ENCODE measurements around the gene MOSPD3. TPM values are rescaled to one million over a fixed set of nuclear protein-coding genes. Genes with fewer than 3 reads are reported as not detected.
A peak's percentile ranks its signal among the peaks of the same experiment; 100 is the strongest.

The MOSPD3 gene
- total and polyA plus RNA-seq, 10 of the 15 experiments (the other 5 are each of a cell fraction or from before 2014, with no cell fraction given), result 0.61 to 13.6 (median 4.1) TPM

DNA sequence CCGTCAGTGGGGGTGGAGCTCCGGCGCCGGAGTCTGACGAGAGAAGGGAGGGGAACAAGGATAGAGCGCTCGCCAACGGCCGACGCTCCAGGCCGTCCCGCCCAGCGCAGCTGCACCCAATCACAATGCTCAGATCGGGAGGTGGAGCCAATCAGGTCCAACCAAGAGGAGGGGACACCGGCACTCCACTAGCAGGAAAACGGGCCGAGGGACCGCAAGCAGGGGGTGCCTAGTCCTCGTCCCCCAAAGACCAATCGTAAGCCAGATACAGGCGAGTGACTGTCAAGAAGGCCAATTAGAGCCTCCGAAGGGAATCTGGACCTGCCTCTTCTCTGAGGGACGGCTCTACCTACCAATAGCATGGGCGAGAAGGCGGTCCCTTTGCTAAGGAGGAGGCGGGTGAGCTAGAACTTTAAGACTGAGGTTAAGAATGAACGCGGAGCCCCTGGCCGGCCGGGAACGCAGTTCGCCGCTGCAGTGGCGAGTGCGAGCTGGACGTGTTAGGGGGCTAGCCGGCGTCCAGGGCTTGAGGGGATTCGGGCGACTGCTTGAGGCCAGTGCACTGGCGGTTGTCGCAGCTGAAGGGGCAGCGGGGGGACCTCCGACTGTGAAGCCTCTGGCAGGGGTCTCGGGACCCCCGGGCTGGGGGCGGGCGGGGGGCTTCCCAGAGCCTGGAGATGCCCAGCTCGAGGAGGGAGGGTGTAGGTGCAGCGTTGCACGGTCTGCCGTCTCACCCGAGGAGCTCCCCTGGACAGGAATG is 25.9 kb upstream of the MOSPD3 start, which contains the start of gene FBXO24 (continued):
- TF ChIP-seq MTA2 (IDR thresholded peaks at IDR 0.05; ENCODE audit: low read depth) (no peak), MXI1 (IDR thresholded peaks at IDR 0.05; ENCODE audit: low read depth, low read length) (peak; percentile 16; the same call in 1 of the 2 replicates), YY1 (IDR thresholded peaks at IDR 0.05; ENCODE audit: low read depth, low read length) (no peak), BMI1 (IDR thresholded peaks at IDR 0.05; ENCODE audit: borderline replicate concordance) (no peak), CHD4 (IDR thresholded peaks at IDR 0.05) (no peak), BHLHE40 (IDR thresholded peaks at IDR 0.05; ENCODE audit: borderline replicate concordance in 1 of 2, low read depth in 2 of 2, low read length in 1 of 2) (peak; percentile 79 to 90), YBX1 (IDR thresholded peaks at IDR 0.05) (no peak), HDGF (IDR thresholded peaks at IDR 0.05) (peak; percentile 98), POU2F2 (IDR thresholded peaks at IDR 0.05; ENCODE audit: borderline replicate concordance, low read depth, low read length) (no peak), NFXL1 (IDR thresholded peaks at IDR 0.05; ENCODE audit: borderline replicate concordance) (no peak), CREM (IDR thresholded peaks at IDR 0.05; ENCODE audit: low read depth) (peak; percentile 89), POLR2AphosphoS2 (IDR thresholded peaks at IDR 0.05; ENCODE audit: low read depth, low read length) (no peak), ZNF274 (IDR thresholded peaks at IDR 0.05; ENCODE audit: insufficient read depth, insufficient read length) (no peak), MYB (IDR thresholded peaks at IDR 0.05; ENCODE audit: borderline replicate concordance, low read depth, low read length) (no peak), EGR1 (IDR thresholded peaks at IDR 0.05; ENCODE audit: borderline replicate concordance in 1 of 2, low read depth in 2 of 2, low read length in 2 of 2) (peak in 1 of 2 experiments; percentile 23; a peak in 1 of 3 replicates), NBN (IDR thresholded peaks at IDR 0.05) (no peak; the same call in 1 of the 2 replicates), POLR2AphosphoS5 (IDR thresholded peaks at IDR 0.05; ENCODE audit: low read length) (no peak), RELA (IDR thresholded peaks at IDR 0.05; ENCODE audit: borderline replicate concordance, partially characterized antibody) (peak; percentile 12), POLR2A (IDR thresholded peaks at IDR 0.05; ENCODE audit: low read depth, low read length) (peak; percentile 53; the same call in 1 of the 2 replicates), ZNF217 (IDR thresholded peaks at IDR 0.05) (no peak), DPF2 (IDR thresholded peaks at IDR 0.05) (peak; percentile 100), BRCA1 (IDR thresholded peaks at IDR 0.05; ENCODE audit: low read depth, low read length) (no peak), ZBED1 (IDR thresholded peaks at IDR 0.05; ENCODE audit: borderline replicate concordance) (no peak), RB1 (IDR thresholded peaks at IDR 0.05; ENCODE audit: borderline replicate concordance) (no peak), CBFB (IDR thresholded peaks at IDR 0.05; ENCODE audit: low read depth) (peak; percentile 33; the same call in 1 of the 2 replicates), IKZF2 (IDR thresholded peaks at IDR 0.05) (peak in 1 of 2 experiments; percentile 70; a peak in 1 of 4 replicates)
- TF ChIP-seq, protein P1, sequence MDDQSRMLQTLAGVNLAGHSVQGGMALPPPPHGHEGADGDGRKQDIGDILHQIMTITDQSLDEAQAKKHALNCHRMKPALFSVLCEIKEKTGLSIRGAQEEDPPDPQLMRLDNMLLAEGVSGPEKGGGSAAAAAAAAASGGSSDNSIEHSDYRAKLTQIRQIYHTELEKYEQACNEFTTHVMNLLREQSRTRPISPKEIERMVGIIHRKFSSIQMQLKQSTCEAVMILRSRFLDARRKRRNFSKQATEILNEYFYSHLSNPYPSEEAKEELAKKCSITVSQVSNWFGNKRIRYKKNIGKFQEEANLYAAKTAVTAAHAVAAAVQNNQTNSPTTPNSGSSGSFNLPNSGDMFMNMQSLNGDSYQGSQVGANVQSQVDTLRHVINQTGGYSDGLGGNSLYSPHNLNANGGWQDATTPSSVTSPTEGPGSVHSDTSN (IDR thresholded peaks at IDR 0.05; ENCODE audit: insufficient replicate concordance, low read depth, low read length), result peak; percentile 100
- TF ChIP-seq, protein P2, sequence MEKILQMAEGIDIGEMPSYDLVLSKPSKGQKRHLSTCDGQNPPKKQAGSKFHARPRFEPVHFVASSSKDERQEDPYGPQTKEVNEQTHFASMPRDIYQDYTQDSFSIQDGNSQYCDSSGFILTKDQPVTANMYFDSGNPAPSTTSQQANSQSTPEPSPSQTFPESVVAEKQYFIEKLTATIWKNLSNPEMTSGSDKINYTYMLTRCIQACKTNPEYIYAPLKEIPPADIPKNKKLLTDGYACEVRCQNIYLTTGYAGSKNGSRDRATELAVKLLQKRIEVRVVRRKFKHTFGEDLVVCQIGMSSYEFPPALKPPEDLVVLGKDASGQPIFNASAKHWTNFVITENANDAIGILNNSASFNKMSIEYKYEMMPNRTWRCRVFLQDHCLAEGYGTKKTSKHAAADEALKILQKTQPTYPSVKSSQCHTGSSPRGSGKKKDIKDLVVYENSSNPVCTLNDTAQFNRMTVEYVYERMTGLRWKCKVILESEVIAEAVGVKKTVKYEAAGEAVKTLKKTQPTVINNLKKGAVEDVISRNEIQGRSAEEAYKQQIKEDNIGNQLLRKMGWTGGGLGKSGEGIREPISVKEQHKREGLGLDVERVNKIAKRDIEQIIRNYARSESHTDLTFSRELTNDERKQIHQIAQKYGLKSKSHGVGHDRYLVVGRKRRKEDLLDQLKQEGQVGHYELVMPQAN (conservative IDR thresholded peaks at IDR 0.05), result no peak; the same call in 1 of the 2 replicates
- TF ChIP-seq, protein P3, sequence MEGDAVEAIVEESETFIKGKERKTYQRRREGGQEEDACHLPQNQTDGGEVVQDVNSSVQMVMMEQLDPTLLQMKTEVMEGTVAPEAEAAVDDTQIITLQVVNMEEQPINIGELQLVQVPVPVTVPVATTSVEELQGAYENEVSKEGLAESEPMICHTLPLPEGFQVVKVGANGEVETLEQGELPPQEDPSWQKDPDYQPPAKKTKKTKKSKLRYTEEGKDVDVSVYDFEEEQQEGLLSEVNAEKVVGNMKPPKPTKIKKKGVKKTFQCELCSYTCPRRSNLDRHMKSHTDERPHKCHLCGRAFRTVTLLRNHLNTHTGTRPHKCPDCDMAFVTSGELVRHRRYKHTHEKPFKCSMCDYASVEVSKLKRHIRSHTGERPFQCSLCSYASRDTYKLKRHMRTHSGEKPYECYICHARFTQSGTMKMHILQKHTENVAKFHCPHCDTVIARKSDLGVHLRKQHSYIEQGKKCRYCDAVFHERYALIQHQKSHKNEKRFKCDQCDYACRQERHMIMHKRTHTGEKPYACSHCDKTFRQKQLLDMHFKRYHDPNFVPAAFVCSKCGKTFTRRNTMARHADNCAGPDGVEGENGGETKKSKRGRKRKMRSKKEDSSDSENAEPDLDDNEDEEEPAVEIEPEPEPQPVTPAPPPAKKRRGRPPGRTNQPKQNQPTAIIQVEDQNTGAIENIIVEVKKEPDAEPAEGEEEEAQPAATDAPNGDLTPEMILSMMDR (IDR thresholded peaks at IDR 0.05 in 2 of 3, conservative IDR thresholded peaks at IDR 0.05 in 1 of 3; ENCODE audit: control insufficient read depth in 2 of 3, extremely low read depth in 1 of 3, insufficient read depth in 1 of 3, low read depth in 3 of 3, low read length in 3 of 3), result no peak
